ENCODE measurements around the gene PRKCE. TPM values are rescaled to one million over a fixed set of nuclear protein-coding genes. Genes with fewer than 3 reads are reported as not detected.
A peak's percentile ranks its signal among the peaks of the same experiment; 100 is the strongest.
"Not testable (repeated sequence)": the region's sequence is repeated elsewhere in the genome, so short reads cannot be mapped to it uniquely, and the experiment has no call there.

Gene PRKCE
- total RNA-seq, 2 donors from 2014 or later = 5.8 to 18.1 TPM

- DNase-seq (ENCODE audit: low spot score) (no peak), ATAC-seq (ENCODE audit: insufficient number of reproducible peaks, low FRiP score, low read depth) (no peak)
- no peaks in the 10 kb centered on the region for H3K4me1 ChIP-seq (ENCODE audit: control insufficient read depth in 1 of 2, low read depth in 2 of 2)
- TF ChIP-seq, protein P1, sequence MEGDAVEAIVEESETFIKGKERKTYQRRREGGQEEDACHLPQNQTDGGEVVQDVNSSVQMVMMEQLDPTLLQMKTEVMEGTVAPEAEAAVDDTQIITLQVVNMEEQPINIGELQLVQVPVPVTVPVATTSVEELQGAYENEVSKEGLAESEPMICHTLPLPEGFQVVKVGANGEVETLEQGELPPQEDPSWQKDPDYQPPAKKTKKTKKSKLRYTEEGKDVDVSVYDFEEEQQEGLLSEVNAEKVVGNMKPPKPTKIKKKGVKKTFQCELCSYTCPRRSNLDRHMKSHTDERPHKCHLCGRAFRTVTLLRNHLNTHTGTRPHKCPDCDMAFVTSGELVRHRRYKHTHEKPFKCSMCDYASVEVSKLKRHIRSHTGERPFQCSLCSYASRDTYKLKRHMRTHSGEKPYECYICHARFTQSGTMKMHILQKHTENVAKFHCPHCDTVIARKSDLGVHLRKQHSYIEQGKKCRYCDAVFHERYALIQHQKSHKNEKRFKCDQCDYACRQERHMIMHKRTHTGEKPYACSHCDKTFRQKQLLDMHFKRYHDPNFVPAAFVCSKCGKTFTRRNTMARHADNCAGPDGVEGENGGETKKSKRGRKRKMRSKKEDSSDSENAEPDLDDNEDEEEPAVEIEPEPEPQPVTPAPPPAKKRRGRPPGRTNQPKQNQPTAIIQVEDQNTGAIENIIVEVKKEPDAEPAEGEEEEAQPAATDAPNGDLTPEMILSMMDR (IDR thresholded peaks at IDR 0.05) = no peak
- peaks cover 6% of the 10 kb centered on the region for H3K9me3 ChIP-seq
- no peaks in the 10 kb centered on the region for H3K27me3 ChIP-seq (replicated peaks; ENCODE audit: insufficient read depth)
- H3K27ac ChIP-seq = no peak overlapping the region
- no peak overlapping the region for H3K4me3 ChIP-seq
- no peaks in the 10 kb centered on the region for H3K36me3 ChIP-seq
These were observed 558.6 kb downstream of the PRKCE start for GRCh38 chr2:46210063-46210462.

DNA sequence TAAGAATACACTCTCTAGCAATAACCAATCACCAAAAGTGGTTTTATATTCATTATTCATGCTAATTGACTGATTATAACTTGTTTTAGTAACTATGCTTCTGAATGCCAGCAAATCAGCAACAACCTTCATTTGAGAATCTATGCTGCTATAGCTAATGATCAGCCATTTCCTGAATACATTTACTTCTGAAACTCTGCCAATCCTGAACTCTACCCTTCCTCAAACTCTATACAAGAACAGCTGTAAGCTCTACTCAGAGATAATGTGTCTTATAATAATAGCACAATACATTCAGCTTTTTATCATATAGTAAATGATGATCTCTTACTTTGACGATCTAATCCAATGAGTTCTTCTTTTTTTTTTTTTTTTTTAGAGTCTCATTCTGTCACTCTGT is 560.0 kb downstream of the PRKCE start:
- H3K9me3 ChIP-seq = peaks cover 6% of the 10 kb centered on the region
- no peak for ATAC-seq (ENCODE audit: insufficient number of reproducible peaks, low FRiP score, low read depth)
- no peaks in the 10 kb centered on the region for H3K4me1 ChIP-seq (ENCODE audit: control insufficient read depth in 1 of 2, low read depth in 2 of 2)
- H3K36me3 ChIP-seq = no peaks in the 10 kb centered on the region
- no peak overlapping the region for H3K4me3 ChIP-seq
- no peak overlapping the region for H3K27ac ChIP-seq
- DNase-seq (ENCODE audit: low spot score) = no peak
- no peaks in the 10 kb centered on the region for H3K27me3 ChIP-seq (replicated peaks; ENCODE audit: insufficient read depth)
- TF ChIP-seq, protein P1 (IDR thresholded peaks at IDR 0.05) = no peak

- H3K27me3 ChIP-seq (replicated peaks; ENCODE audit: insufficient read depth) = no peaks in the 10 kb centered on the region
- no peak overlapping the region for H3K27ac ChIP-seq
- no peaks in the 10 kb centered on the region for H3K36me3 ChIP-seq
- H3K4me3 ChIP-seq = no peak overlapping the region
- TF ChIP-seq, protein P1 (IDR thresholded peaks at IDR 0.05) = no peak
- DNase-seq (ENCODE audit: low spot score) (no peak), ATAC-seq (ENCODE audit: insufficient number of reproducible peaks, low FRiP score, low read depth) (no peak)
- H3K9me3 ChIP-seq = peaks cover 6% of the 10 kb centered on the region
- H3K4me1 ChIP-seq (ENCODE audit: control insufficient read depth in 1 of 2, low read depth in 2 of 2) = no peaks in the 10 kb centered on the region
These were observed 562.4 kb downstream of the PRKCE start for GRCh38 chr2:46213906-46214305.

GRCh38 chr2:46216213-46216612 is 564.7 kb downstream of the PRKCE start:
- Histone ChIP-seq H3K4me3 (no peak overlapping the region), H3K9me3 (peaks cover 6% of the 10 kb centered on the region), H3K27me3 (replicated peaks; ENCODE audit: insufficient read depth) (no peaks in the 10 kb centered on the region), H3K27ac (no peak overlapping the region), H3K4me1 (ENCODE audit: control insufficient read depth in 1 of 2, low read depth in 2 of 2) (no peaks in the 10 kb centered on the region), H3K36me3 (no peaks in the 10 kb centered on the region)
- TF ChIP-seq, protein P1 (IDR thresholded peaks at IDR 0.05) = no peak
- ATAC-seq (ENCODE audit: insufficient number of reproducible peaks, low FRiP score, low read depth) = no peak
- DNase-seq (ENCODE audit: low spot score) = no peak

GRCh38 chr2:46223514-46223913 is 572.0 kb downstream of the PRKCE start:
- not testable (repeated sequence) for H3K9me3 ChIP-seq; H3K4me3 ChIP-seq; H3K27me3 ChIP-seq (replicated peaks; ENCODE audit: insufficient read depth); H3K36me3 ChIP-seq; ATAC-seq (ENCODE audit: insufficient number of reproducible peaks, low FRiP score, low read depth); H3K27ac ChIP-seq; DNase-seq (ENCODE audit: low spot score)
- peaks cover 8 to 12% of the 10 kb centered on the region in 2 donors for H3K4me1 ChIP-seq (ENCODE audit: control insufficient read depth in 1 of 2, low read depth in 2 of 2)

DNA sequence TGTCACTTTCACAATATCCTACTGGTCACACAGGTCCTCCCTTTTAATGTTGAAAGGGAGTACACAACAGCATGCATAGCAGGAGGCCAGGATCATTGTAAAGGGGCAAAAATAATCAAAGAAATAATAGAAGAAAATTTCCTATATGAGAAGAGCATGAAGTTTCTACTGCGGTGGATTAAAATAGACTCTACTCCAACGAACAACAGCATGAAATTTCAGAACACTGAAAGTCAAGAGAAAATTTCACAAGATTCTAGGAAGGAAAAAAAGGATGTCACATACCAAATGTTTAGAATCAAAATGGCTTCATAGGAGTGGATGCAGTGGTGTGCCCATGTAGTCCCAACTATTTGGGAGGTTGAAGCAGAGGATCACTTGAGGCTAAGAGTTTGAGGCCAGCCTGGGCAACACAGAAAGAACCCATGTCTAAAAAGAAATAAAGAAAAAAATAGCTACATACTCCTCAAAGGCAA is 573.7 kb downstream of the PRKCE start:
- Histone ChIP-seq H3K4me1 (ENCODE audit: control insufficient read depth in 1 of 2, low read depth in 2 of 2) (peaks cover 8 to 21% of the 10 kb centered on the region in 2 donors), H3K4me3 (no peak overlapping the region), H3K27ac (peak overlapping the region; percentile 49 to 51), H3K9me3 (no peaks in the 10 kb centered on the region), H3K36me3 (no peaks in the 10 kb centered on the region), H3K27me3 (replicated peaks; ENCODE audit: insufficient read depth) (no peaks in the 10 kb centered on the region)
- TF ChIP-seq, protein P1 (IDR thresholded peaks at IDR 0.05) = no peak
- ATAC-seq (ENCODE audit: insufficient number of reproducible peaks, low FRiP score, low read depth) (no peak), DNase-seq (ENCODE audit: low spot score) (no peak)
